ENCODE data around the gene SEMA3E.

The SEMA3E gene

GRCh38 chr7:83413831-83414230 lies 235.1 kb downstream of the SEMA3E start:
- Histone ChIP-seq H3K27ac (no peak overlapping the region), H3K4me3 (no peak overlapping the region)

- no peak overlapping the region for H3K27ac ChIP-seq
Observed at GRCh38 chr7:83413424-83413823, 235.5 kb downstream of the SEMA3E start.

GRCh38 chr7:83410989-83411591 lies 237.8 kb downstream of the SEMA3E start:
- H3K27ac ChIP-seq: no peak overlapping the region
- H3K4me3 ChIP-seq: no peak overlapping the region

More at GRCh38 chr7:83413424-83413823, 235.5 kb downstream of the SEMA3E start:
- H3K4me3 ChIP-seq: no peak overlapping the region

GRCh38 chr7:83394776-83395175 lies 254.2 kb downstream of the SEMA3E start:
- H3K27ac ChIP-seq: no peak overlapping the region
- no peak overlapping the region for H3K4me3 ChIP-seq

- H3K4me3 ChIP-seq: no peak overlapping the region
- H3K27ac ChIP-seq: no peak overlapping the region
Observed at GRCh38 chr7:83388436-83388835, 260.5 kb downstream of the SEMA3E start.

- Histone ChIP-seq H3K27ac (no peak overlapping the region), H3K4me3 (no peak overlapping the region)
Observed at GRCh38 chr7:83366629-83367028, 282.3 kb downstream of the SEMA3E start.

- H3K4me3 ChIP-seq: no peak overlapping the region
- H3K27ac ChIP-seq: no peak overlapping the region
Observed at GRCh38 chr7:83365746-83366145, 283.2 kb downstream of the SEMA3E start.

GRCh38 chr7:83362871-83363550 lies 285.9 kb downstream of the SEMA3E start:
- Histone ChIP-seq H3K27ac (no peak overlapping the region), H3K4me3 (no peak overlapping the region)

- Histone ChIP-seq H3K27ac (no peak overlapping the region), H3K4me3 (no peak overlapping the region)
Observed at GRCh38 chr7:83359108-83359507, 289.8 kb downstream of the SEMA3E start.

- no peak overlapping the region for H3K27ac ChIP-seq
Observed at GRCh38 chr7:83355143-83355542, 293.8 kb downstream of the SEMA3E start.

GRCh38 chr7:83347945-83348444 lies 300.9 kb downstream of the SEMA3E start:
- Histone ChIP-seq H3K4me3 (no peak overlapping the region), H3K27ac (no peak overlapping the region)

More at GRCh38 chr7:83355143-83355542, 293.8 kb downstream of the SEMA3E start:
- no peak overlapping the region for H3K4me3 ChIP-seq

GRCh38 chr7:83339907-83340306 lies 309.0 kb downstream of the SEMA3E start:
- no peak overlapping the region for H3K27ac ChIP-seq
- no peak overlapping the region for H3K4me3 ChIP-seq

GRCh38 chr7:83338277-83338950 lies 310.5 kb downstream of the SEMA3E start:
- no peak overlapping the region for H3K27ac ChIP-seq
- H3K4me3 ChIP-seq: no peak overlapping the region

GRCh38 chr7:83337050-83337449 lies 311.9 kb downstream of the SEMA3E start:
- Histone ChIP-seq H3K4me3 (no peak overlapping the region), H3K27ac (no peak overlapping the region)

- H3K27ac ChIP-seq: no peak overlapping the region
- no peak overlapping the region for H3K4me3 ChIP-seq
Observed at GRCh38 chr7:83326223-83326622, 322.7 kb downstream of the SEMA3E start.

- Histone ChIP-seq H3K27ac (no peak overlapping the region), H3K4me3 (no peak overlapping the region)
Observed at GRCh38 chr7:83325083-83325482, 323.9 kb downstream of the SEMA3E start.

- H3K27ac ChIP-seq: no peak overlapping the region
- H3K4me3 ChIP-seq: no peak overlapping the region
Observed at GRCh38 chr7:83324596-83324995, 324.3 kb downstream of the SEMA3E start.

GRCh38 chr7:83321011-83321410 lies 327.9 kb downstream of the SEMA3E start:
- Histone ChIP-seq H3K4me3 (no peak overlapping the region), H3K27ac (no peak overlapping the region)

GRCh38 chr7:83313931-83314330 lies 335.0 kb downstream of the SEMA3E start:
- no peak overlapping the region for H3K4me3 ChIP-seq
- H3K27ac ChIP-seq: no peak overlapping the region
